22Rv1 (cell line): ENCODE measurements around the gene MTAP.

Experiments
- H3K27ac ChIP-seq: fragments of 450-650 bp; 2 replicates; pipeline ENCODE4 v1.5.1; 2017
- ZFX ChIP-seq: fragments of 450-650 bp; IDR thresholded peaks from 2 replicates; pipeline ENCODE4 v1.6.1; 2017; ENCODE audit warnings: antibody characterized with exemption, borderline replicate concordance
- TF ChIP-seq, protein P1 (sequence below): fragments of 450-650 bp; IDR thresholded peaks from 2 replicates; pipeline ENCODE4 v1.5.1; 2017; ENCODE audit warnings: mild to moderate bottlenecking

Gene MTAP

DNA sequence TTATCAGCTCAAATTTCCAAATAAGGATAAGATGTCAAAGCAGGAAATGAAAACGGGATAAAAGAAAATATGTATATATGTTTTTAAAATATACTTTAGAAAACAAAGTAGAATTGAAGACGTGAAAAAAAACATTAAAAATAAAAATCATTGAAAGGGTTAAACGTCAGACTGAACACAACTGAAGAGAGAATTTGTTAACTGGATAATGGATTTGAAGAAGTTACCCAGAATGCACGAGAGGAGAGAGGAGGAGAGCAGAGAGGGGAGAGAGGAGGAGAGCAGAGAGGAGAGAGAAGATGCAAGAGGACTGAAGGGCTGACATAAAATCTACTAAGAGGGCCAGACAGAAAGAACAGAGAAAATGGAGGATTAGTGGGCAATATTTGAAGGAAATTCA lies 103.8 kb downstream of the MTAP start:
- TF ChIP-seq, protein P1, sequence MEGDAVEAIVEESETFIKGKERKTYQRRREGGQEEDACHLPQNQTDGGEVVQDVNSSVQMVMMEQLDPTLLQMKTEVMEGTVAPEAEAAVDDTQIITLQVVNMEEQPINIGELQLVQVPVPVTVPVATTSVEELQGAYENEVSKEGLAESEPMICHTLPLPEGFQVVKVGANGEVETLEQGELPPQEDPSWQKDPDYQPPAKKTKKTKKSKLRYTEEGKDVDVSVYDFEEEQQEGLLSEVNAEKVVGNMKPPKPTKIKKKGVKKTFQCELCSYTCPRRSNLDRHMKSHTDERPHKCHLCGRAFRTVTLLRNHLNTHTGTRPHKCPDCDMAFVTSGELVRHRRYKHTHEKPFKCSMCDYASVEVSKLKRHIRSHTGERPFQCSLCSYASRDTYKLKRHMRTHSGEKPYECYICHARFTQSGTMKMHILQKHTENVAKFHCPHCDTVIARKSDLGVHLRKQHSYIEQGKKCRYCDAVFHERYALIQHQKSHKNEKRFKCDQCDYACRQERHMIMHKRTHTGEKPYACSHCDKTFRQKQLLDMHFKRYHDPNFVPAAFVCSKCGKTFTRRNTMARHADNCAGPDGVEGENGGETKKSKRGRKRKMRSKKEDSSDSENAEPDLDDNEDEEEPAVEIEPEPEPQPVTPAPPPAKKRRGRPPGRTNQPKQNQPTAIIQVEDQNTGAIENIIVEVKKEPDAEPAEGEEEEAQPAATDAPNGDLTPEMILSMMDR: no peak
- TF ChIP-seq ZFX: no peak
- H3K27ac ChIP-seq: no peak overlapping the region

DNA sequence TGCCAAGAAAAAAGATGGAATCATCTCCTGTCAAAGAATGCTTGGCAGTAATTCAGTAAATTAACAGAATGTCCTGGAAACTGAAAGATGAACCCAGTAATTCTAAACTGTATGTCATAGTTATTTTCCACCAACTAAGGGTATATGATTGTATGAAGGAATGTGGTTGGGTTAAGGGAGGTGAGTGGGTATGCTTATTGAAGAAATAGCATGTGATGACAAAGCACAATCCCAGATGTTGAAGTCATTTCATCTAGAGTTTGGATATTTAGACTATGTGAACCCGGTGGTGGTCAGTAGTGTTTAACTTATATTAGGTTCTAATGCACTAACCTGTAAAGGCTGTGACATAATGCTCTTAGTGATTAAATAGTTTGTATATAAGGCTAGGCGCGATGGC lies 104.4 kb downstream of the MTAP start:
- H3K27ac ChIP-seq: no peak overlapping the region

DNA sequence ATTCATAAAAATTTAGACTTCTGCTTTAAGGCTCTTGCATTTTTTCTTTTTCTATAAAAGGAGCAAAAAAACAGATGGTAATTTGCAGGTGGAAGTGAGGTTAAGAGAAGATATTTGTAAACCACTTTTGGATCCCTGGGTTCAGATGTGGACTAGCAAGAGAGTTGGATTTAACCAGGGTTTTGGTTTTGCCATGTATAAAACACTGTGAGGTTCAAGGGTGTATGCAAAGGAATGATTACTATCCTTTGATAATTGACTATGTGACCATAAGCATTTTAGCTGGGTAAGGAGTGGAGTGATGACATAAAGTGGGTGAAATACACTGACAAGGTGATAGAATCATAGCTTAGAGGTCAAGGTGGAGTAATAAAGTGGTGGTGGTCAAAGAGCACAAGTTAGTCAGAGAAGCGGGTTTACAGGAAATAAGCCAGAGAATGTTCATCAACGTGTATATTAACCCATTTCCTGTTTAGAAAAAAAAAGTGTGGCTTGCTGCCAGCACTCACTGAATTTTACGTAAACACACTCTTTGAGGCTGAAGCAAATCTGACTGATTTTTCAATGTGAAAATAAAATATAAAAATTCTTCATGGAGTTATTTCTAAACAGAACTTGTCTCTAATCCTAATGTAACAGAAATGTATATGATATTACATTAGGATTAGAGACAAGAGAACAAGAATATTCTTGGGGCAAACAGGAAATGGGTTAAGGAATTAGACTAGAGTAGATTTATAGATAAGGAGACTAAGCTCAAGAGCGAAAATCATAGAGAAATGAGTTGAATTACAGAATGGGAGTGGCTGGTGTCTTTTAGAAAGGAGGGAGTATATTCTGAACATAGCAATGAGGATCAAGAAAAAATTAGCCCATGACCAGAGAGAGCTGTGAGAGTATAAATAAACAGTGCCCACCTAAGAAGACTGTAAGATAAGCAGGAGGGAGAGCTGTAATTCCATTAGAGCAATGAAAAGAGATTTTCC lies 117.2 kb downstream of the MTAP start:
- TF ChIP-seq, protein P1: no peak
- no peak for TF ChIP-seq ZFX
- no peak overlapping the region for H3K27ac ChIP-seq

More for the DNA sequence above, 104.4 kb downstream of the MTAP start:
- TF ChIP-seq ZFX: no peak
- TF ChIP-seq, protein P1: no peak

DNA sequence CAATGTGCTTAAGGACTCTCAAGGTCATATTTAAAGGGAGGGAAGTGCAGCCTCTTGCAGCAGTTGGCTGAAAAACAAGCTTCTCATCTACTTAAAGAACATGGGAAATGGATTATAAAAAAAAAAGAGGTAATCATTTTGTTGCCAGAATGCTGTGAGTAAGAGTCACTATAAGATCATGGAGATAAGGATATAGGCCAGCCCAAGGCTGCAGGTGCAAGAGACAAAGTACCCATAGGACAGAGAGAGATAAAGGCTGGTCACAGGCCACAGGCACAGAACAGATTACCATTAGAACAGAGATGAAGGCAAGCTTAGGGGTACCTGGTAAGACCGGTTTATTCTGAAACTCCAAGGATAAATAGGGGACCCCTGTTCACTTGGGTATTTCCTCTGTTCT lies 121.3 kb downstream of the MTAP start:
- TF ChIP-seq, protein P1: no peak
- no peak for TF ChIP-seq ZFX
- H3K27ac ChIP-seq: no peak overlapping the region

DNA sequence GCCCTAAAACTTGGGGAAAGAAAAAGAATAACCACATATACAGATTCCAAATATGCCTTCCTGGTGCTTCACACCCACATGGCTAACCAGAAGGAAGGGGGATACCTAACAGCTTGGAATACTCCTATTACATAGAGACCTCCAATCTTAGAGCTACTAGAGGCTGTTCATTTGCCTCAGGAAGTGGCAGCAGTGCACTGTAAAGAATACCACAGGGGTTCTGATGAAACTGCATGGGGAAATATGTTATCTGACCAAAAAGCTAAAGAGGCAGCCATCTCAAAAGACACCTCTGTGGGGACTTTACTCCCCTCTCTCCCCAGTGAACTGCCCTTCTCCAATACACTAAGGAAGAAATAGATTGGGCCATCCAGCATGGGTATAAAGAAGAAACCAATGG lies 125.3 kb downstream of the MTAP start:
- no peak overlapping the region for H3K27ac ChIP-seq
- TF ChIP-seq, protein P1: no peak
- no peak for TF ChIP-seq ZFX

DNA sequence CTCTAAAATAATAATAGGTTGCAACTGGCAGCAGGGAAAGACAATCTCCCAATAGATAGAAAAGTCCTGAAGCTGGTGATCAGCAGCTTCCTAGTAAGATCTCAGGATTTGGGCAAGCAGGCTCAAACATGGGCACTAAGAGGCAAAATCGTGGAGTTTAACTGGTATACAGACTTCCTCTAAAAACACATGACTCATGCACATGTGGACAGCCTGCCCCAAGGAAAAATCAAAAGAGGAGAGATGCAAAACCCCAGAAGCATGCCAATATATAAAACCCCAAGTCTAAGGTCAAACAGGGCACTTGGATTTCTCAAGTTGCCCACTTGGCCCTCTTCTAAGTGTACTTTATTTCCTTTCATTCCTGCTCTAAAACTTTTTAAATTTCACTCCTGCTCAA lies 129.0 kb downstream of the MTAP start:
- H3K27ac ChIP-seq: no peak overlapping the region
- TF ChIP-seq ZFX: no peak
- TF ChIP-seq, protein P1: no peak

DNA sequence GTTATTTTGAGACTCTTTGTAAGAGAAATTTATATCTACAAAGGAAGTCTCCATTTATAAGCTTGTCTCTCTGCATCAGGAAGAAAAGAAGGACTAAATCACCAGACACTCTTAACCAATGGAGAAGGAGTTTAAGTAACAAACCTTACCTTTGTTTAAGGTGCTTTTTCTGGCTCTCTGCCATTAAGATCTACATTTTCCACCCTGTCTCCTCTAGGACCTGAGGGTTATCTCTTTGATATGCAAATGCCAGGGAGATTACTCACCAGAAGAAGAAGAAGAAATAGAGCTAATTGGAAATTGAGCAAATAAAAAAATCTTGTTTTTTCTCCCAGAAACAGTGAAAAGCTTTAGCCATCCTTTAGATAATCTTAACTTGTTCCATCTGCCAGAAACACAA lies 130.8 kb downstream of the MTAP start:
- TF ChIP-seq ZFX: no peak
- no peak overlapping the region for H3K27ac ChIP-seq

DNA sequence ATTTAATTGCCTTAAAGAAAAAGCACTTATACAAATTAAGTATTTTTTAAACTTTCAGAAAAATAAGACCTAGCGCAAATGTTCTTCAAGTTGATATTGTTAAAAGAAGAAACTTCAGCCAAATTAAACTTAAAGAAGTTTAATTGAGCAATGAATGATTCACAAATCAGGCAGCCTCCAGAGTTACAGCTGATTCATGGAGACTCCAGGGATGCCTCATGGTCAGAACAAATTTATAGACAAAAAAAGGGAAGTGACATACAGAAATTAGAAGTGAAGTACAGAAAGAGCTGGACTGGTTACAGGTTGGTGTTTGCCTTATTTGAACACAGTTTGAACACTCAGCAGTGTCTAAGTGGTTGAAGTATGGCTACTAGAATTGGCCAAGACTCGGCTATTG lies 131.4 kb downstream of the MTAP start:
- TF ChIP-seq, protein P1: no peak
- TF ChIP-seq ZFX: no peak
- H3K27ac ChIP-seq: no peak overlapping the region
